PC-3 (cell line): Measurements from ENCODE around the gene SUN1. TPM values are rescaled to one million over a fixed set of nuclear protein-coding genes. Genes with fewer than 3 reads are reported as not detected.

Experiments
- ATAC-seq: fragments of 200-7000 bp; cut with Tn5 transposase; 2 replicates; pipeline ENCODE4 v1.9.1; 2020; ENCODE audit warnings: mild to moderate bottlenecking, moderate library complexity
- BruUV-seq: library from RNA; stranded (reverse); fragments of 400-500 nt; replicated peaks from 2 replicates; lab custom pipeline; 2021; lab: Mats Ljungman, UMichigan
- CTCF ChIA-PET: fragments of 300-600 bp; sonication (Branson Sonifier 250); formaldehyde crosslinking; loops from one replicate; lab custom pipeline; 2022; ENCODE audit warnings: antibody characterized with exemption; lab: Charles Lee
- POLR2A ChIA-PET: fragments of 300-600 bp; sonication (Branson Sonifier 250); formaldehyde crosslinking; loops from one replicate; lab custom pipeline; 2022; ENCODE audit warnings: antibody characterized with exemption; ENCODE audit not compliant: unreplicated experiment; lab: Charles Lee
- DNase-seq: peaks from one replicate; pipeline ENCODE4 v3.0.0-alpha.2; 2015
- H2AFZ ChIP-seq: fragments of 300-600 bp; sonication (generic); 2 replicates; pipeline ENCODE4 v1.6.0; 2016; ENCODE audit warnings: antibody characterized with exemption, low read length
- H3F3A ChIP-seq: fragments of 300-600 bp; sonication (generic); one replicate; pipeline ENCODE4 v1.6.0; 2017; ENCODE audit warnings: antibody characterized with exemption, low read length, control low read depth, mild to moderate bottlenecking; ENCODE audit not compliant: unreplicated experiment
- H3K27ac ChIP-seq: fragments of 300-600 bp; sonication (generic); 2 replicates; pipeline ENCODE4 v1.5.1; 2016; ENCODE audit warnings: mild to moderate bottlenecking, low read length
- H3K27me3 ChIP-seq: fragments of 300-600 bp; sonication (generic); 2 replicates; pipeline ENCODE4 v1.6.1; 2016; ENCODE audit warnings: low read length, mixed read lengths
- H3K36me3 ChIP-seq: fragments of 300-600 bp; sonication (generic); 2 replicates; pipeline ENCODE4 v1.6.1; 2016; ENCODE audit warnings: low read depth, mixed run types, low read length, mixed read lengths
- H3K4me1 ChIP-seq: fragments of 300-600 bp; sonication (generic); 2 replicates; pipeline ENCODE4 v1.5.1; 2016; ENCODE audit warnings: low read length; ENCODE audit not compliant: insufficient read depth
- H3K4me2 ChIP-seq: fragments of 300-600 bp; sonication (generic); 2 replicates; pipeline ENCODE4 v1.6.0; 2016; ENCODE audit warnings: low read length
- H3K4me3 ChIP-seq: fragments of 300-600 bp; sonication (generic); 2 replicates; pipeline ENCODE4 v1.5.1; 2016; ENCODE audit warnings: mild to moderate bottlenecking, low read length, mixed read lengths
- H3K79me2 ChIP-seq: fragments of 300-600 bp; sonication (generic); 2 replicates; pipeline ENCODE4 v1.6.1; 2017; ENCODE audit warnings: low read length, mixed read lengths
- H3K9ac ChIP-seq: fragments of 300-600 bp; sonication (generic); 2 replicates; pipeline ENCODE4 v1.6.0; 2016; ENCODE audit warnings: mild to moderate bottlenecking, low read length
- H3K9me2 ChIP-seq: fragments of 300-600 bp; sonication (generic); replicated peaks from 2 replicates; pipeline ENCODE4 v1.6.1; 2016; ENCODE audit warnings: mixed run types, low read length, mixed read lengths
- H3K9me3 ChIP-seq: fragments of 300-600 bp; sonication (generic); 2 replicates; pipeline ENCODE4 v1.6.1; 2016; ENCODE audit warnings: low read length, mixed read lengths
- H4K20me1 ChIP-seq: fragments of 300-600 bp; sonication (generic); 2 replicates; pipeline ENCODE4 v1.6.1; 2016; ENCODE audit warnings: low read length, mixed read lengths
- CTCF ChIP-seq: fragments of 300-600 bp; sonication (generic); conservative IDR thresholded peaks from 2 replicates; pipeline ENCODE4 v1.5.1; 2017; ENCODE audit warnings: antibody characterized with exemption, low read depth, mild to moderate bottlenecking, low read length
- EZH2 ChIP-seq: fragments of 300-600 bp; sonication (generic); IDR thresholded peaks from one replicate; pipeline ENCODE4 v1.6.1; 2017; ENCODE audit warnings: antibody characterized with exemption, mild to moderate bottlenecking, low read length; ENCODE audit not compliant: unreplicated experiment
- EZH2phosphoT487 ChIP-seq: fragments of 300-600 bp; sonication (generic); IDR thresholded peaks from 2 replicates; pipeline ENCODE4 v1.6.1; 2018; ENCODE audit warnings: mild to moderate bottlenecking, antibody characterized with exemption, low read length, borderline replicate concordance
- intact Hi-C: fragments of 100-400 bp; cut with micrococcal nuclease; formaldehyde crosslinking; loops from 2 replicates; pipeline ENCODE4 v1.9.0; 2023
- total RNA-seq: library from RNA; depleted of rRNA; stranded (reverse); fragments of >200 nt; gene quantifications from 2 replicates; pipeline ENCODE4 v1.2.3, GENCODE V29; 2014

Gene SUN1
- total RNA-seq, 1 experiment from 2014 or later = 92.5 TPM

GRCh38 chr7:894164-894867 is 62.0 kb downstream of the SUN1 start:
- no peak overlapping the region for H3K9ac ChIP-seq
- no peaks in the 10 kb centered on the region for H3F3A ChIP-seq
- no peaks in the 10 kb centered on the region for H3K4me1 ChIP-seq
- H3K79me2 ChIP-seq = no peaks in the 10 kb centered on the region
- ChIA-PET CTCF (no interaction called here), POLR2A (no interaction called here)
- intact Hi-C loops = no loop called here
- H3K27ac ChIP-seq = no peak overlapping the region
- H2AFZ ChIP-seq = no peak overlapping the region
- no peak for ATAC-seq
- no peaks in the 10 kb centered on the region for H3K9me2 ChIP-seq
- peaks cover 8% of the 10 kb centered on the region; the same call in 1 of the 2 replicates for H3K36me3 ChIP-seq
- H3K9me3 ChIP-seq = no peaks in the 10 kb centered on the region
- H3K4me3 ChIP-seq = no peak overlapping the region
- no TSS peak for BruUV-seq
- DNase-seq = no peak
- H3K4me2 ChIP-seq = no peak overlapping the region
- no peaks in the 10 kb centered on the region for H4K20me1 ChIP-seq
- H3K27me3 ChIP-seq = no peaks in the 10 kb centered on the region
- no peak for TF ChIP-seq EZH2phosphoT487
- TF ChIP-seq EZH2 = no peak
- TF ChIP-seq CTCF = no peak

GRCh38 chr7:894927-895450 is 62.7 kb downstream of the SUN1 start:
- ChIA-PET CTCF (no interaction called here), POLR2A (no interaction called here)
- Histone ChIP-seq H3K27me3 (no peaks in the 10 kb centered on the region), H4K20me1 (no peaks in the 10 kb centered on the region), H2AFZ (no peak overlapping the region), H3F3A (no peaks in the 10 kb centered on the region), H3K4me3 (no peak overlapping the region), H3K9ac (no peak overlapping the region), H3K9me2 (no peaks in the 10 kb centered on the region), H3K4me2 (no peak overlapping the region), H3K27ac (no peak overlapping the region), H3K36me3 (peaks cover 8% of the 10 kb centered on the region; the same call in 1 of the 2 replicates), H3K9me3 (no peaks in the 10 kb centered on the region), H3K4me1 (no peaks in the 10 kb centered on the region), H3K79me2 (no peaks in the 10 kb centered on the region)
- intact Hi-C loops = no loop called here
- no TSS peak for BruUV-seq
- TF ChIP-seq EZH2phosphoT487 (no peak), EZH2 (no peak), CTCF (no peak)
- DNase-seq (no peak), ATAC-seq (no peak)

- Histone ChIP-seq H3K79me2 (no peaks in the 10 kb centered on the region), H3K36me3 (peaks cover 8% of the 10 kb centered on the region; the same call in 1 of the 2 replicates), H3K4me2 (no peak overlapping the region), H3K27me3 (no peaks in the 10 kb centered on the region), H3K4me3 (no peak overlapping the region), H3K4me1 (no peaks in the 10 kb centered on the region), H3K9me2 (no peaks in the 10 kb centered on the region), H3K27ac (no peak overlapping the region), H4K20me1 (no peaks in the 10 kb centered on the region), H2AFZ (no peak overlapping the region), H3K9ac (no peak overlapping the region), H3K9me3 (no peaks in the 10 kb centered on the region), H3F3A (no peaks in the 10 kb centered on the region)
- ATAC-seq (no peak), DNase-seq (no peak)
- TF ChIP-seq CTCF = no peak
- TF ChIP-seq EZH2phosphoT487 = no peak
- TF ChIP-seq EZH2 = no peak
- intact Hi-C loops = no loop called here
- no TSS peak for BruUV-seq
- ChIA-PET CTCF (no interaction called here), POLR2A (no interaction called here)
Measured at GRCh38 chr7:895451-896052, 63.3 kb downstream of the SUN1 start.
